HCT116 (cell line): ENCODE measurements around the gene FARSA.

Experiments
- CEBPB ChIP-seq: IDR thresholded peaks from 2 replicates; pipeline ENCODE4 v1.6.1; 2012; ENCODE audit warnings: low read depth
- CTCF ChIP-seq, 3 experiments: fragments of 200-600 bp in 1 of 3; sonication (generic) in 1 of 3; IDR thresholded peaks in 2 of 3; conservative IDR thresholded peaks in 1 of 3; 2 replicates each; pipeline ENCODE4 v1.5.1; 2012 to 2017; ENCODE audit warnings: low read depth in 2 of 3, low read length in 2 of 3, antibody characterized with exemption in 1 of 3, borderline replicate concordance in 1 of 3, control low read depth in 1 of 3, mild to moderate bottlenecking in 1 of 3, mixed read lengths in 1 of 3, mixed run types in 1 of 3, moderate library complexity in 1 of 3; ENCODE audit not compliant: insufficient read depth in 1 of 3
- EZH2phosphoT487 ChIP-seq: fragments of 200-600 bp; IDR thresholded peaks from 2 replicates; pipeline ENCODE4 v1.6.1; 2018; ENCODE audit warnings: antibody characterized with exemption, borderline replicate concordance
- FOSL1 ChIP-seq: IDR thresholded peaks from 2 replicates; pipeline ENCODE4 v1.6.1; 2012; ENCODE audit warnings: low read depth
- POLR2A ChIP-seq: IDR thresholded peaks from 2 replicates; pipeline ENCODE4 v1.7.0; 2011; ENCODE audit warnings: borderline replicate concordance; ENCODE audit not compliant: insufficient read depth, insufficient read length; ENCODE audit errors: extremely low read depth
- POLR2AphosphoS5 ChIP-seq: IDR thresholded peaks from 2 replicates; pipeline ENCODE4 v1.6.1; 2011; ENCODE audit warnings: mild to moderate bottlenecking, low read depth, low read length, moderate library complexity
- SP1 ChIP-seq: IDR thresholded peaks from 2 replicates; pipeline ENCODE4 v1.6.1; 2012; ENCODE audit warnings: low read depth
- TCF7L2 ChIP-seq: IDR thresholded peaks from 2 replicates; pipeline ENCODE4 v1.7.0; 2011; ENCODE audit warnings: borderline replicate concordance, inconsistent platforms; ENCODE audit not compliant: insufficient read depth, insufficient read length; ENCODE audit errors: extremely low read depth
- YY1 ChIP-seq: IDR thresholded peaks from 2 replicates; pipeline ENCODE4 v1.6.1; 2011; ENCODE audit warnings: low read length, low read depth, moderate library complexity, mild to moderate bottlenecking; ENCODE audit not compliant: insufficient replicate concordance; ENCODE audit errors: extremely low read depth
- ZBTB33 ChIP-seq: IDR thresholded peaks from 2 replicates; pipeline ENCODE4 v1.6.1; 2011; ENCODE audit warnings: mild to moderate bottlenecking, low read length, moderate library complexity; ENCODE audit not compliant: insufficient replicate concordance; ENCODE audit errors: extremely low read depth
- ZFX ChIP-seq: fragments of 450-650 bp; IDR thresholded peaks from 2 replicates; pipeline ENCODE4 v1.6.1; 2017
- TF ChIP-seq, protein P1 (sequence below): IDR thresholded peaks from 2 replicates; pipeline ENCODE4 v1.6.1; 2012; ENCODE audit warnings: low read depth
- TF ChIP-seq, protein P2 (sequence below): IDR thresholded peaks from 2 replicates; pipeline ENCODE4 v1.6.1; 2012

DNA sequence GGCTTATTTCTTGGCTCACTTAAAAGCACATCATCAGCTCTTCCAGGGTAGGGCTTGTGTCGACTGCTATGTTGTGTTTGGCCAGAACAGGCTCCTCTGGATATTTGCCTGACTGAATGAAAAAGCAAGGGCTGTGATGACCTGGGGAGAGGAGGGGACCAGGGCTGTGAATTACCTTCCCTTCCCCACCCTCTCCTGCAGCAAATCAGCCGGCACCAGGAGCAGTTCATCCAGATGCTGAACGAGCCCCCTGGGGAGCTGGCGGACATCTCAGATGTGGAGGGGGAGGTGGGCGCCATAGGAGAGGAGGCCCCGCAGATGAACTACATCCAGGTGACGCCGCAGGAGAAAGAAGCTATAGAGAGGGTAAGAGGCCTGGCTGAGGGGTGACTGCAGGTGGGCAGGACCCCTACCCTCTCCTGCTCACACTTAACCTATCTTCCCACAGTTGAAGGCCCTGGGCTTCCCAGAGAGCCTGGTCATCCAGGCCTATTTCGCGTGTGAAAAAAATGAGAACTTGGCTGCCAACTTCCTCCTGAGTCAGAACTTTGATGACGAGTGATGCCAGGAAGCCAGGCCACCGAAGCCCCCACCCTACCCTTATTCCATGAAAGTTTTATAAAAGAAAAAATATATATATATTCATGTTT, 19.1 kb upstream of the FARSA start:
- TF ChIP-seq CTCF (IDR thresholded peaks at IDR 0.05 in 2 of 3, conservative IDR thresholded peaks at IDR 0.05 in 1 of 3; ENCODE audit: borderline replicate concordance in 1 of 3, insufficient read depth in 1 of 3, low read depth in 2 of 3, low read length in 2 of 3) = no peak
- TF ChIP-seq, protein P1, sequence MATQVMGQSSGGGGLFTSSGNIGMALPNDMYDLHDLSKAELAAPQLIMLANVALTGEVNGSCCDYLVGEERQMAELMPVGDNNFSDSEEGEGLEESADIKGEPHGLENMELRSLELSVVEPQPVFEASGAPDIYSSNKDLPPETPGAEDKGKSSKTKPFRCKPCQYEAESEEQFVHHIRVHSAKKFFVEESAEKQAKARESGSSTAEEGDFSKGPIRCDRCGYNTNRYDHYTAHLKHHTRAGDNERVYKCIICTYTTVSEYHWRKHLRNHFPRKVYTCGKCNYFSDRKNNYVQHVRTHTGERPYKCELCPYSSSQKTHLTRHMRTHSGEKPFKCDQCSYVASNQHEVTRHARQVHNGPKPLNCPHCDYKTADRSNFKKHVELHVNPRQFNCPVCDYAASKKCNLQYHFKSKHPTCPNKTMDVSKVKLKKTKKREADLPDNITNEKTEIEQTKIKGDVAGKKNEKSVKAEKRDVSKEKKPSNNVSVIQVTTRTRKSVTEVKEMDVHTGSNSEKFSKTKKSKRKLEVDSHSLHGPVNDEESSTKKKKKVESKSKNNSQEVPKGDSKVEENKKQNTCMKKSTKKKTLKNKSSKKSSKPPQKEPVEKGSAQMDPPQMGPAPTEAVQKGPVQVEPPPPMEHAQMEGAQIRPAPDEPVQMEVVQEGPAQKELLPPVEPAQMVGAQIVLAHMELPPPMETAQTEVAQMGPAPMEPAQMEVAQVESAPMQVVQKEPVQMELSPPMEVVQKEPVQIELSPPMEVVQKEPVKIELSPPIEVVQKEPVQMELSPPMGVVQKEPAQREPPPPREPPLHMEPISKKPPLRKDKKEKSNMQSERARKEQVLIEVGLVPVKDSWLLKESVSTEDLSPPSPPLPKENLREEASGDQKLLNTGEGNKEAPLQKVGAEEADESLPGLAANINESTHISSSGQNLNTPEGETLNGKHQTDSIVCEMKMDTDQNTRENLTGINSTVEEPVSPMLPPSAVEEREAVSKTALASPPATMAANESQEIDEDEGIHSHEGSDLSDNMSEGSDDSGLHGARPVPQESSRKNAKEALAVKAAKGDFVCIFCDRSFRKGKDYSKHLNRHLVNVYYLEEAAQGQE = no peak
- TF ChIP-seq FOSL1 = no peak
- TF ChIP-seq, protein P2, sequence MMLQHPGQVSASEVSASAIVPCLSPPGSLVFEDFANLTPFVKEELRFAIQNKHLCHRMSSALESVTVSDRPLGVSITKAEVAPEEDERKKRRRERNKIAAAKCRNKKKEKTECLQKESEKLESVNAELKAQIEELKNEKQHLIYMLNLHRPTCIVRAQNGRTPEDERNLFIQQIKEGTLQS = no peak
- TF ChIP-seq CEBPB = no peak
- TF ChIP-seq TCF7L2 = no peak
- no peak for TF ChIP-seq EZH2phosphoT487
- TF ChIP-seq POLR2A = no peak
- TF ChIP-seq POLR2AphosphoS5 = no peak
- no peak for TF ChIP-seq SP1
- TF ChIP-seq ZBTB33 = no peak
- no peak for TF ChIP-seq YY1
- TF ChIP-seq ZFX = no peak
